HEK293 (cell line): Measurements from ENCODE around the gene ZKSCAN8.

ENCODE experiments used
- BCL11B ChIP-seq: fragments of 450-650 bp; formaldehyde crosslinking; IDR thresholded peaks from 2 replicates; pipeline ENCODE4 v1.5.1; 2016; ENCODE audit warnings: low read depth, missing biosample characterization, missing genetic modification characterization
- CTCF ChIP-seq: fragments of 450-650 bp; formaldehyde crosslinking; IDR thresholded peaks from 2 replicates; pipeline ENCODE4 v1.5.1; 2016; ENCODE audit warnings: missing biosample characterization, missing genetic modification characterization
- GFI1B ChIP-seq: fragments of 450-650 bp; formaldehyde crosslinking; IDR thresholded peaks from 2 replicates; pipeline ENCODE4 v1.5.1; 2016; ENCODE audit warnings: missing biosample characterization, missing genetic modification characterization
- ZBTB49 ChIP-seq: fragments of 450-650 bp; formaldehyde crosslinking; IDR thresholded peaks from 2 replicates; pipeline ENCODE4 v1.5.1; 2016; ENCODE audit warnings: missing biosample characterization, missing genetic modification characterization, low read depth
- ZBTB8A ChIP-seq: fragments of 450-650 bp; formaldehyde crosslinking; IDR thresholded peaks from 2 replicates; pipeline ENCODE4 v1.5.1; 2016; ENCODE audit warnings: missing biosample characterization, missing genetic modification characterization
- ZFP41 ChIP-seq: fragments of 450-650 bp; formaldehyde crosslinking; IDR thresholded peaks from 2 replicates; pipeline ENCODE4 v1.5.1; 2016; ENCODE audit warnings: missing biosample characterization, missing genetic modification characterization, borderline replicate concordance
- ZNF10 ChIP-seq: fragments of 450-650 bp; formaldehyde crosslinking; IDR thresholded peaks from 2 replicates; pipeline ENCODE4 v1.5.1; 2017; ENCODE audit warnings: missing biosample characterization, missing genetic modification characterization
- ZNF146 ChIP-seq: fragments of 450-650 bp; formaldehyde crosslinking; IDR thresholded peaks from 2 replicates; pipeline ENCODE4 v1.5.1; 2016; ENCODE audit warnings: missing biosample characterization, missing genetic modification characterization
- ZNF169 ChIP-seq: fragments of 450-650 bp; formaldehyde crosslinking; IDR thresholded peaks from 2 replicates; pipeline ENCODE4 v1.5.1; 2016; ENCODE audit warnings: missing biosample characterization, missing genetic modification characterization
- ZNF280C ChIP-seq: fragments of 450-650 bp; formaldehyde crosslinking; IDR thresholded peaks from 2 replicates; pipeline ENCODE4 v1.5.1; 2016; ENCODE audit warnings: missing biosample characterization, missing genetic modification characterization
- ZNF341 ChIP-seq: fragments of 450-650 bp; formaldehyde crosslinking; IDR thresholded peaks from 2 replicates; pipeline ENCODE4; 2016; ENCODE audit warnings: low read depth, missing biosample characterization, missing genetic modification characterization
- ZNF560 ChIP-seq: fragments of 450-650 bp; formaldehyde crosslinking; IDR thresholded peaks from 2 replicates; pipeline ENCODE4 v1.5.1; 2017; ENCODE audit warnings: missing biosample characterization, missing genetic modification characterization, borderline replicate concordance
- ZNF704 ChIP-seq: fragments of 450-650 bp; formaldehyde crosslinking; IDR thresholded peaks from 2 replicates; pipeline ENCODE4 v1.5.1; 2016; ENCODE audit warnings: missing biosample characterization, missing genetic modification characterization
- ZNF76 ChIP-seq: fragments of 450-650 bp; formaldehyde crosslinking; IDR thresholded peaks from 2 replicates; pipeline ENCODE4; 2016; ENCODE audit warnings: low read depth, missing biosample characterization, missing genetic modification characterization, borderline replicate concordance

- TF ChIP-seq CTCF (tag by site-specific recombination) (no peak), ZNF341 (tag by site-specific recombination) (no peak), ZNF76 (tag by site-specific recombination) (no peak), ZFP41 (tag by site-specific recombination) (no peak), ZNF704 (tag by site-specific recombination) (no peak), BCL11B (tag by site-specific recombination) (no peak), ZBTB49 (tag by site-specific recombination) (no peak), ZNF560 (tag by site-specific recombination) (no peak), ZNF10 (tag by site-specific recombination) (no peak), ZNF146 (tag by site-specific recombination) (no peak), GFI1B (tag by site-specific recombination) (no peak), ZBTB8A (tag by site-specific recombination) (no peak), ZNF169 (tag by site-specific recombination) (no peak), ZNF280C (tag by site-specific recombination) (no peak)
These were observed 66.5 kb downstream of the ZKSCAN8 start for GRCh38 chr6:28208111-28208659.
